T-helper 2 cell treated with Interferon-gamma antibody and Interleukin-4, amounts not matched to agents 5 μg/mL and 100 μg/mL, for 36 hours (primary cell): ENCODE results near the gene NCOR2.

Experiments
- DNase-seq: peaks from one replicate; pipeline ENCODE4 v3.0.0; 2021; ENCODE audit warnings: low spot score
- H3K27ac Mint-ChIP-seq: one replicate; pipeline ENCODE4 v1.8.0; 2021; ENCODE audit warnings: mild to moderate bottlenecking, mixed read lengths
- H3K27me3 Mint-ChIP-seq: one replicate; pipeline ENCODE4 v1.8.0; 2021; ENCODE audit warnings: low read depth, mixed read lengths
- H3K36me3 Mint-ChIP-seq: one replicate; pipeline ENCODE4 v1.8.0; 2021; ENCODE audit warnings: low read depth, mixed read lengths
- H3K4me1 Mint-ChIP-seq: one replicate; pipeline ENCODE4 v1.8.0; 2021; ENCODE audit warnings: low read depth, mixed read lengths
- H3K4me3 Mint-ChIP-seq: one replicate; pipeline ENCODE4 v1.8.0; 2022; ENCODE audit warnings: mild to moderate bottlenecking, moderate library complexity, mixed read lengths
- H3K9me3 Mint-ChIP-seq: one replicate; pipeline ENCODE4 v1.8.0; 2021; ENCODE audit warnings: mixed read lengths

The NCOR2 gene

DNA sequence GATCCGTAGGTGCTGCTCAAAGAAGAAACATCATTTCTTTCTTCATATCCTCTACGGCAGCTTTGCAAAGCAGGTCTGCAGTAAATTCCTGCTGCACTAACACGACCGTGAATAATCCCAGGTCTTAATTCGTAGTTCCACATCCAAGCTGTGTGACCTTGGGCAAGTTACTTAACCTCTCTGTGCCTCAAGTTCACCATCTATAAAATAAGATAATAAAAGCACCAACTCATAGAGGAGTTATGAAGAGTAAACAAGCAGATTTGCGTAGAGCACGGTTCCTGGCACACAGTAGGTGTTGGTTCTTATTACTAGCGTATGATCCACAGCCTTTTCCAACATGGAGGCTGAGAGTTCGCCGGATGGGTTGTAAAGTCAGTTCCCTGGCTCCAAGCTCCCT, 3.6 kb downstream of the NCOR2 start:
- no peak for DNase-seq
- Mint-ChIP-seq H3K27ac (no peak overlapping the region), H3K4me1 (peaks cover 11% of the 10 kb centered on the region), H3K36me3 (peaks cover 2% of the 10 kb centered on the region), H3K4me3 (peak overlapping the region; percentile 7), H3K27me3 (no peaks in the 10 kb centered on the region), H3K9me3 (no peaks in the 10 kb centered on the region)

DNA sequence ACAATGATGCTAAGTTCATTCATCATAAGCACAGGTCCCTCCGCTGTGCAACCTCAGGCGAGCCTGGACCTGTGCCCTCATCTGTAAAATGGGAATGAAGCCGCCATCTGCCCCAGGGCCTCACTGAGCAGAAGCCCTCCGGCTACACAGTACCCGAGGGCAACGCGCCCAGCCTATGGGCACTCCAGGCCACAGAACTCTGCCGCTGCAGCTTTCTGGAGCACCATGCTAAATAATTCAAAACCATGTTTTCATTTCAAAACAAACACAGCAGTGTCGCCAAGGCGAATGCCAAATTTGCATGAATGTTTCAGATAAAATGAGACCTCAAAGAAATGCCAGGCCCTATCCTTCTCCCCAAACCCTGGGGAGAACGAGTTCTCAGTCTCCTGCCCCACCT, 4.0 kb downstream of the NCOR2 start:
- Mint-ChIP-seq H3K4me3 (no peak overlapping the region), H3K36me3 (peaks cover 2% of the 10 kb centered on the region), H3K27me3 (no peaks in the 10 kb centered on the region), H3K9me3 (no peaks in the 10 kb centered on the region), H3K27ac (no peak overlapping the region), H3K4me1 (peaks cover 11% of the 10 kb centered on the region)
- DNase-seq = no peak

- Mint-ChIP-seq H3K27ac (no peak overlapping the region), H3K4me3 (no peak overlapping the region), H3K27me3 (no peaks in the 10 kb centered on the region), H3K4me1 (peaks cover 9% of the 10 kb centered on the region), H3K36me3 (peaks cover 2% of the 10 kb centered on the region), H3K9me3 (no peaks in the 10 kb centered on the region)
- no peak for DNase-seq
Measured at GRCh38 chr12:124562796-124563181, 4.6 kb downstream of the NCOR2 start.

- peaks cover 9% of the 10 kb centered on the region for H3K4me1 Mint-ChIP-seq
- H3K9me3 Mint-ChIP-seq = no peaks in the 10 kb centered on the region
- no peaks in the 10 kb centered on the region for H3K27me3 Mint-ChIP-seq
- DNase-seq = no peak
- peaks cover 2% of the 10 kb centered on the region for H3K36me3 Mint-ChIP-seq
- H3K4me3 Mint-ChIP-seq = no peak overlapping the region
- H3K27ac Mint-ChIP-seq = no peak overlapping the region
Measured at GRCh38 chr12:124562018-124562795, 5.2 kb downstream of the NCOR2 start.

- no peak for DNase-seq
- Mint-ChIP-seq H3K27me3 (no peaks in the 10 kb centered on the region), H3K4me1 (peaks cover 9% of the 10 kb centered on the region), H3K4me3 (no peak overlapping the region), H3K27ac (no peak overlapping the region), H3K9me3 (no peaks in the 10 kb centered on the region), H3K36me3 (peaks cover 2% of the 10 kb centered on the region)
Measured at GRCh38 chr12:124561231-124561630, 6.2 kb downstream of the NCOR2 start.

DNA sequence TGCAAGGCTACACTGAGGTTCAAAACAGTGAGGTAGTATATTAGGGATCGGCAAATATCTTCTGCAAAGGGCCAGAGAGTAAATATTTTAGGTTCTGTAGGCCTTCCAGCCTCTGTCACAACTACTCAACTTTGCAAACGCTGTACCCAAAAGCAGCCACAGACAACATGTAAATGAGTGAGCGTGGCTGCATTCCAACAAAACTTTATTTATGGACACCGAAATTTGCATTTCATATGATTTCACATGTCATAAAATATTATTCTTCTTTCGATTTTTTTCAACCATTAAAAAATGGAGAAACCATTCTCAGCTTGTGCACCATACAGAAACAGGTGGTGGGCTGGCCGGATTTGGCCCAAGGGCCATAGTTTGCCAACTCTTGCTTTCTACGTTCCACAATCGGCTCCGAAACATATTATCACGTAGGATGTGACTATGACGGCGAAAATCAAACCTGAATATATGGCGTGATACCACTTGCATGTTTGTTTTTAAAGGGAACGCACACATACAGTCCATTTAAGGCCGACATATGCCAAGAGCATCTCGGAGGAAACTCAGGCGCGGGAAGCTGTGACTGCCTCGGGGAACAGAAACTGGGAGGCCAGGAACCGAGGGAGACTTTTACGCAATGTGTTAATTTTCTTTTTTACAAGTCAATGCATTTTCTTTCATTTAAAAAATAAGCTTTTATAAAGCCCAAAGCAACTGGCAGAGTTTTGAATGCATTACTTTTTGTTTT, 7.1 kb downstream of the NCOR2 start:
- no peak overlapping the region for H3K4me3 Mint-ChIP-seq
- no peaks in the 10 kb centered on the region for H3K9me3 Mint-ChIP-seq
- H3K27ac Mint-ChIP-seq = no peak overlapping the region
- peaks cover 4% of the 10 kb centered on the region for H3K4me1 Mint-ChIP-seq
- no peaks in the 10 kb centered on the region for H3K27me3 Mint-ChIP-seq
- no peak for DNase-seq
- peaks cover 2% of the 10 kb centered on the region for H3K36me3 Mint-ChIP-seq

- no peak for DNase-seq
- peaks cover 2% of the 10 kb centered on the region for H3K36me3 Mint-ChIP-seq
- H3K9me3 Mint-ChIP-seq = no peaks in the 10 kb centered on the region
- no peak overlapping the region for H3K27ac Mint-ChIP-seq
- H3K27me3 Mint-ChIP-seq = no peaks in the 10 kb centered on the region
- H3K4me1 Mint-ChIP-seq = peaks cover 3% of the 10 kb centered on the region
- H3K4me3 Mint-ChIP-seq = no peak overlapping the region
Measured at GRCh38 chr12:124559182-124560017, 8.0 kb downstream of the NCOR2 start.

- DNase-seq = no peak
- H3K4me1 Mint-ChIP-seq = no peaks in the 10 kb centered on the region
- H3K27me3 Mint-ChIP-seq = no peaks in the 10 kb centered on the region
- no peak overlapping the region for H3K4me3 Mint-ChIP-seq
- no peak overlapping the region for H3K27ac Mint-ChIP-seq
- peaks cover 2% of the 10 kb centered on the region for H3K36me3 Mint-ChIP-seq
- no peaks in the 10 kb centered on the region for H3K9me3 Mint-ChIP-seq
Measured at GRCh38 chr12:124558313-124558712, 9.1 kb downstream of the NCOR2 start.

- Mint-ChIP-seq H3K4me3 (no peak overlapping the region), H3K36me3 (peaks cover 2% of the 10 kb centered on the region), H3K27me3 (no peaks in the 10 kb centered on the region), H3K9me3 (no peaks in the 10 kb centered on the region), H3K4me1 (no peaks in the 10 kb centered on the region), H3K27ac (no peak overlapping the region)
- DNase-seq = no peak
Measured at GRCh38 chr12:124557518-124558223, 9.7 kb downstream of the NCOR2 start.

GRCh38 chr12:124556896-124557501, 10.4 kb downstream of the NCOR2 start:
- no peak overlapping the region for H3K4me3 Mint-ChIP-seq
- no peak overlapping the region for H3K27ac Mint-ChIP-seq
- H3K4me1 Mint-ChIP-seq = no peaks in the 10 kb centered on the region
- no peaks in the 10 kb centered on the region for H3K9me3 Mint-ChIP-seq
- no peaks in the 10 kb centered on the region for H3K27me3 Mint-ChIP-seq
- DNase-seq = no peak
- peaks cover 4% of the 10 kb centered on the region for H3K36me3 Mint-ChIP-seq

- Mint-ChIP-seq H3K9me3 (no peaks in the 10 kb centered on the region), H3K4me1 (peaks cover 2% of the 10 kb centered on the region), H3K27ac (no peak overlapping the region), H3K36me3 (peaks cover 4% of the 10 kb centered on the region), H3K4me3 (no peak overlapping the region), H3K27me3 (no peaks in the 10 kb centered on the region)
- DNase-seq = no peak
Measured at GRCh38 chr12:124556074-124556466, 11.3 kb downstream of the NCOR2 start.

DNA sequence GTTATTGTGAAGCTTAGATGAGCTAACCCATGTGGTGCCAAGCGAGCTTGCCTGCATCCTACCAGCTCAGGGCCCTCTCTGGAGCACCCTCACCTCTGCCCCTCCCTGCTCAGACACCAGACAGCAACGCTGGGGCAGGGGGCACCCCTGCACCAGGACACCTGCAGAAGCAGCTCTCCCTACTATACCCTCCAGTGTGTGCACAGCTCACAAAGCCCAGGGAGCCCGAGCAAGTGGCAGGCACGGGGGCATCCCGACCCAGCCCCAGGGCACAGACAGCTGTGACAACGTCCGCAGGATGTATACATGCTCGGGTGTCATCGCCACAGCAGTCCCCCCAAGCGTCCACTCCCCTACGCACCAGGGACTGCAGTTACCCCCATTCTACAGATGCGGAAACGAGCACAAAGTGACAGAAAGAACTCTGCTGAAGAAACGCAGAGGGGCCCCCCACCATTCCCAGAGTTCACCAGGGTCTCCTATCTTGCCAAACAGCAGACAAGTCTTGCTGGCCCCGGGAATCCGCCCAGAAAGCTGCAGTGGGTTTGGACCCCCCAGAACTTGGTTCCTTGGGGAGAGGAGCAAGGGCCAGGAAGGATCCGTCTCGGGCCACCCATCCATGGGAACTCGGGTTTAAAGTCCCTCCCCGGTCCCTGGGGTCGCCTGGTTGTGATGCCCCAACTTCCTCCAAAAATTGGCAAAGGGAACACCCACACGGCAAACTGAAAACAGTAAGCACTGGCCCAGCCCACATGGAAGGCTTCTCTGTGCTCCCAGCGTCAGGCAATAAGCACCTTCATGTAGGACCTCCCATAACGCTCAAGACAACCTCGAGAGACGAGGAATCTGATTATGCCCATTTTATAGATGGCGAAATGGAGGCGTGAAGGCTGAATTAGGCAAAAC, 12.0 kb downstream of the NCOR2 start:
- Mint-ChIP-seq H3K27ac (no peak overlapping the region), H3K4me1 (peaks cover 8% of the 10 kb centered on the region)

More for the DNA sequence above, 12.0 kb downstream of the NCOR2 start:
- Mint-ChIP-seq H3K9me3 (no peaks in the 10 kb centered on the region), H3K27me3 (no peaks in the 10 kb centered on the region), H3K36me3 (peaks cover 4% of the 10 kb centered on the region), H3K4me3 (no peak overlapping the region)
- DNase-seq = no peak
